ENCODE results near the gene RPL10.
"Not testable (repeated sequence)": the region's sequence is repeated elsewhere in the genome, so short reads cannot be mapped to it uniquely, and the experiment has no call there.

RPL10 gene

DNA sequence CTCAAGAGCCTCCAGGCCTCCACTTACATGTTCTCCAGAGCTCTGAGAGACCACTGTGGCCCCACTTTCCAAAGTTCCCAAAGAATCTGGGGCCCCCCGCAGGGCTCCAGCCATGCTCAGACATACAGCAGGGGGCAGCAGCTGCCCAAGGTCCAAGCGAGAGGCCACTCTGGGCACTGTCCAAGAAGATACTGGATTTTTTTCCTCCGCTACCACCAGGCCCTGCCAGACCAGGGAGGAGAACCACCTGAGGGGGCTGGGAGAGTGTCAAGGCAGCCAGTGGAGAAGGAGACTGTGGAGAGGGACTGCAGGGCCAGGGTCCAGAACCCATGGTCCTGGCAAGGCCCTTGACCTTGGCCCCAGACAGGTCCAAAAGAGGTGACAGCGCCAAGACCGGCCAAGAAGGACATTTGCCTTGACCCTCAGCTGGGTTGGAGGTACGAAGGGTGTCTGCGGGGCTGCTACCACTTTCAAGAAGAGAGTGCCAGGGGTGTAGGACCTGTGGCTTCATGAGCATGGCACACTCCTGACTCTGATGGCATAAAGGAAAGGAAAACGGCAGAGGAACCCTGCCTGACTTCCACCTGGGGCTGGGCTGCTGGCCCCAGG is 13.8 kb upstream of the RPL10 start:
- TF ChIP-seq, protein P1, sequence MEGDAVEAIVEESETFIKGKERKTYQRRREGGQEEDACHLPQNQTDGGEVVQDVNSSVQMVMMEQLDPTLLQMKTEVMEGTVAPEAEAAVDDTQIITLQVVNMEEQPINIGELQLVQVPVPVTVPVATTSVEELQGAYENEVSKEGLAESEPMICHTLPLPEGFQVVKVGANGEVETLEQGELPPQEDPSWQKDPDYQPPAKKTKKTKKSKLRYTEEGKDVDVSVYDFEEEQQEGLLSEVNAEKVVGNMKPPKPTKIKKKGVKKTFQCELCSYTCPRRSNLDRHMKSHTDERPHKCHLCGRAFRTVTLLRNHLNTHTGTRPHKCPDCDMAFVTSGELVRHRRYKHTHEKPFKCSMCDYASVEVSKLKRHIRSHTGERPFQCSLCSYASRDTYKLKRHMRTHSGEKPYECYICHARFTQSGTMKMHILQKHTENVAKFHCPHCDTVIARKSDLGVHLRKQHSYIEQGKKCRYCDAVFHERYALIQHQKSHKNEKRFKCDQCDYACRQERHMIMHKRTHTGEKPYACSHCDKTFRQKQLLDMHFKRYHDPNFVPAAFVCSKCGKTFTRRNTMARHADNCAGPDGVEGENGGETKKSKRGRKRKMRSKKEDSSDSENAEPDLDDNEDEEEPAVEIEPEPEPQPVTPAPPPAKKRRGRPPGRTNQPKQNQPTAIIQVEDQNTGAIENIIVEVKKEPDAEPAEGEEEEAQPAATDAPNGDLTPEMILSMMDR (IDR thresholded peaks at IDR 0.05; ENCODE audit: low read length, missing control alignments): peak; percentile 36
- DNase-seq (ENCODE audit: low read depth): peak; percentile 44
- H3K4me3 ChIP-seq (replicated peaks; ENCODE audit: low read depth, low read length): no peak overlapping the region

DNA sequence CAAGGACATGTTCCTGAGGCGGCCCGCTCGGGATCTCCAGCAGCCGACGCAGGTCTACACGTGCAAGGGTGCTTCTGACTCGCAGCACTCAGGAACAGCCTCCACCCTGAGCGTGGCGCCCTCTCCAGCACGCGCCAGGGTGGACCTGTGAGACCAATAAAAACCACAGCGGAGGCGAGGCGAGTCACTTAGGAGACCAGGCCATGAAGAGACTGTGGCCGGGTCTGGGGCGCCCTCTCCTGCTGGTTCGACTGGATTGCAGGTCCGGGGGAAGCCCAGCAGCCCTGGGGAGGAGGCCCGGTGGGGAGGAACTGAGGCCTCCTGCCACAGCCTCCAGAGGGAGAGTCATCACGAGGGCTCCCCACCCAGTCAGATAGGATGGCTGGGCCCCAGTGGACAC is 10.1 kb upstream of the RPL10 start:
- DNase-seq (ENCODE audit: low read depth); H3K4me3 ChIP-seq (replicated peaks; ENCODE audit: low read depth, low read length): not testable (repeated sequence)

DNA sequence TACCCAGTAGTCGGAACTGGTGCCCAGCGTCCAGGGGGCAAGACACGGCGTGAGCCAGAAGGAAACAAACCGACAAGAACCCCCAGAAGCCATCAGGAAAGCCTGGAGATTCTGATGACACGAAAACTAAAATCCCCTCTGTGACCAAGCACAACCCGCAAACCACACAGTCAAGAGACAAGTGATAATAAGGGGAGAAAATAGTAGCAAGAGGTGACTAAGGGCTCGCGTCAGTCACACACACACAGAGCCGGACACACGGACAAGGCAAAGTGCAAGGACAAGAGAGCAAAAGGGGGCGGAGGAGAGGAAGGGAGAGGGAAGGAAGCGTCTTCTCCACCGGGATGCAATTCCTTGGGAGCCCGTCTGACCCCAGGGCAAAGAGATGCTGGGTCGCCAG is 9.5 kb upstream of the RPL10 start:
- not testable (repeated sequence) for DNase-seq (ENCODE audit: low read depth); H3K4me3 ChIP-seq (replicated peaks; ENCODE audit: low read depth, low read length)

DNA sequence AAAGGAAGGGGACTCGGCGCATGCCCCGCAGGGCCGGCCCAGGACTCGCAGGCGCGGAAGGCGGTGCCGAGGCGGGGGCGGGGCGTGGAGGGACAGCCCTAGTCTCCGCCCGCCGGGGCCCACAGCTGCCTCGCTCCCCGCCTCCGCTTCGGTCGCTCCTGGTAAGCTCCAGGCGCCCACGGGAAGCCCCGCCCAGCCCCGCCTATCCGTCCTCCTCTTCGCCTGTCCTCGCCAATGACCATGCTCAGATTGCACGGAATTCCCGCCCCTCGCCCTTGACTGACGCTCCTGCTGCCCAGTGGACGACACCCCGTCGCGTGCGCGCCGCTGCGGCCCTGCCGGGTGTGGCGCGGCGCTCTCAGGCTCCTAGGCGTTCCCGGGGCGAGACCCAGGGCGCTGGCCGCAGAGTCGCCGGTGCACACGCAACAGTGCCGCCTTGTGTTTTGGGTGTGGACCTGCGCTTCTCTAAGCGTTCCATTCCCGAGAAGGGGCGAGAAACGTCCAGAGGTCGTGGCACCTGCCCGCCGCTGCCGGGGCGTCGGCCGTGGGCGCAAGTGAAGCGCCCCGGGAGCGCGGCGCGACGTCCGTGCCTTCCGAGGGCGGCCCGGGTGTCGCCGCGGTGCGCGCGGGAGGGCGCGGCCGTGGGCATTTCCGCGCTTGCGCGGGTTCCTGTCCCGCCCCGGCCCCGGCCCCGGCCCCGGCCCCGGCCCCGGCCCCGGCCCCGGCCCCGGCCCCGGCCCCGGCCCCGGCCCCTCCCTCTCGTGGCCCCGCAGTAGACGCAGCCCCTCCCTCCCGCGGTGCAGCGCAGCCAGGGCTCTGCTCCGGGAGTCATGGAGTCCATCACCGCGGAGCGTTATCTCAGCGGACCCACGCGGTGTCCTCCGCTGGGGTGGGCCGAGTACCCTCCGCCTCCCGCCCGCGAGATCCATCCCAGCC is 8.1 kb upstream of the RPL10 start:
- H3K4me3 ChIP-seq (replicated peaks; ENCODE audit: low read depth, low read length): peak overlapping the region; percentile 36
- DNase-seq (ENCODE audit: low read depth): not testable (repeated sequence)

DNA sequence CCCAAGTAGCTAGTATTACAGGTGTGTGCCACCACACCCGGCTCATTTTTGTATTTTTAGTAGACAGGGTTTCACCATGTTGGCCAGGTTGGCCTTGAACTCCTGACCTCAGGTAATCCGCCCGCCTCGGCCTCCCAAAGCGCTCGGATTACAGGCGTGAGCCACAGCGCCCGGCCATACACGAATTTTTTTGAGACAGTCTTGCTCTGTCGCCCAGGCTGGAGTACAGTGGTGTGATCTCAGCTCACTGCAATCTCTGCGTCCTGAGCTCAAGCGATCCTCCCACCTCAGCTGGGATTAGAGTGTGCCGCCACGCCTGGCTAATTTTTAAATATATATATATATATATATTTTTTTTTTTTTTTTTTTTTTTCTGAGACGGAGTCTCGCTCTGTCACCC is 1.8 kb upstream of the RPL10 start:
- not testable (repeated sequence) for DNase-seq (ENCODE audit: low read depth); H3K4me3 ChIP-seq (replicated peaks; ENCODE audit: low read depth, low read length)

DNA sequence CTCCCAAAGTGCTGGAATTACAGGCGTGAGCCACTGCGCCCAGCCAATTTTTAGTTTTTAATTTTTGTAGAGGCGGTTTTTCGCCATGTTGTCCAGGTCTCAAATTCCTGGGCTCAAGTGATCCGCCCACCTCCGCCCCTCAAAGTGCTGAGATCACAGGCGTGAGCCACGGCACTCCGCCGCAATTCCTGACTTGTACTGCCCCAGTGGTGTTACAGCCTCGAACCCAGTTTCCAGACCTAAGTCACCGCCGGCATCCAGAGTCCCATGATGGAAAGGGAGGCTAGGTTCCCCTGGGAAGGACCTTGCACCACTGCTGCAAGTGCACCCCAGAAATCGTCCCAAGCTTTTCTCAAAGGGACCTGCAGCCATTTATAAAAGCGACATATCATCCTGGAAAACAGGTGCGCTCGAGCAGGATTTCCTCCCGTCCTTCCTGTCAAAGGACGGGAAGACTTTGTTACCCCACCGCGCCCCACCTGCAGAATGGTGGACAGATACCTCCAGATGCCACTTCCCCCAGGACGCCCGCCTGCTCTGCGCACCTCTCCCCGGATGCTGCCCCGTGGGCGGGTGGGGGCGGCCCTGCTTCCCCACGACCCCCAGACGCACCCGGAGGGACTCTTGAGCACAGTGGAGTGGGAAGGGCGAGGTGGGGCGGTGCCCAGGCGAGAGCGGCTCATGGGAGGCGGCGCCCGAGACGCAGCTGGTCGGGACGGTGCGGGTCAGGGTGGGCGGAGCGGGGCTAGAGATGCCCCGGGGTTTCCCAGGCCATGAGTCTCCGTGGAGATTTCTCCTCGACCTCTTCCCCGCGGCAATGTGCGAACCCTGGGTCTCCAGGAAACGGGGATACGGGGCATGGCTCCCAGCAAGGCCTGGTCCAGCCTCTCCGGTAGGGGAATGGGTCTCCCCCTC is 947 bp upstream of the RPL10 start:
- TF ChIP-seq, protein P1 (IDR thresholded peaks at IDR 0.05; ENCODE audit: low read length, missing control alignments): no peak
- peak overlapping the region; percentile 91 for H3K4me3 ChIP-seq (replicated peaks; ENCODE audit: low read depth, low read length)
- peak; percentile 52 for DNase-seq (ENCODE audit: low read depth)

DNA sequence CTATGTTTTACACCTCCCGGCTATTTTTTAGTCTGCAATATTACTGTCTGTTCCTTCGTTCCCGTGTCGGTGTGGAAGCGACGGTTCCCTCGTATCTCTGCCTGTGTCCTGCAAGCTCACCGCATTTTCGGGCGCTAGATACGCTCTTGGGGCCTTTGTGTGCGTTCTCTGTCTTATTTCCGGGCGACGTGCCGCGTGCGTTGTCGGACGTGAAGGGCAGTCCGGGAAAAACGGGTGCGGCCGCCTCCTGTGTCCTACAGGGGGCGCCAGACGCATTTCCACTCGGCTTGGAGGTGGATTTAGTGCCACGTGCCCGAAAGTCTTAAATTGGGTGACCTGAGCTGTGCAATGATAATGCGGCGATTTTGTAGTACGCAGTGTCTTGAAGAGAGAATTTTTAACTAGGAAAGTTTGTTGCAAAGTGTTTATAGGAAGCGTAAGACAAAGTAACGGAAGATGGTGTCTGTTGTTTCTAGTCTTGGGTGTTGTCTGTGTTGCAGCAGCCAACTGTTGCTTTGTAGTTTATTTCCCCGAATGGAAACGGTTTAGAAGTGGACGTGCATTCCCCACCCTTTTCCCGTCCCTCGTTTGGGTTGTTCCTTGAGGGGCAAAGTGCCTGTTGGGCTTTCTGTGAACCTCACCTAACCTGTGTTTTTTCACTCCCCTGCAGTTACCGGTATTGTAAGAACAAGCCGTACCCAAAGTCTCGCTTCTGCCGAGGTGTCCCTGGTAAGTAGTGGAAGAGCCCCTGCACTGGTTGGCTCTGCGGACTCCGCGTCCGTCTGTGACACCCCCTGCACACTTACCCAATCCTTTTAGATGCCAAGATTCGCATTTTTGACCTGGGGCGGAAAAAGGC is 720 bp downstream of the RPL10 start:
- peak overlapping the region; percentile 91 for H3K4me3 ChIP-seq (replicated peaks; ENCODE audit: low read depth, low read length)
- TF ChIP-seq, protein P1 (IDR thresholded peaks at IDR 0.05; ENCODE audit: low read length, missing control alignments): peak; percentile 59
- DNase-seq (ENCODE audit: low read depth): peak; percentile 84

DNA sequence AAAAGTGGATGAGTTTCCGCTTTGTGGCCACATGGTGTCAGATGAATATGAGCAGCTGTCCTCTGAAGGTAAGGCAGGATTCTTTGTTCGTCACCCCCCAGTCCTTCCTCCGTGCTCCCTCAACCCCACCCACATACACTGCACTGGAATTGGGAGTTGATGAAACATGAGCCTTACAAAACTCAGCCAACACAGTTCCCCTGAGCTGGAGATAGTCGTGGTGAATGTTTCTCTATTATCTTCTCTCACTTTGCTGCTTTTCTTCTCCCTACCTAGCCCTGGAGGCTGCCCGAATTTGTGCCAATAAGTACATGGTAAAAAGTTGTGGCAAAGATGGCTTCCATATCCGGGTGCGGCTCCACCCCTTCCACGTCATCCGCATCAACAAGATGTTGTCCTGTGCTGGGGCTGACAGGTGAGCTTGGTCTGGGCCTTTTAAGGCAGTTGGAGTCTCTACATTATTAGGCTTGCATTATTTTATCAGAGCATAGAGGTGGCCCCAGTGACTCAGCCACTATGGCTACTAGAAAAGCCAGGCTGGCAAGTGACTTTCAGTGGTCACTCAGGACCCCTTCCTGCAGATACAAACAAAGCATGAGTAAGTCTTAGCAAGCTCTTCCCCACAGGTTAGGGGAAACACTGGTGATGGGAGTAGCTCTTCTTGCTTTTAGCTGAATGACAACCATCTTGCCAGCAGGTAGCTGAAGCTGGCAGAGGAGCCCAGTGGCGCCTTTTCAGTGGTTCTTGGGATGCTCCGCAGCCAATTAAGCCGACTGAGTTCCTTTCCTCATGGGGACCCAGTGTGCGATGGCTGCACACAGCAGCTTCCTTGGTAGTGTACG is 1.6 kb downstream of the RPL10 start:
- TF ChIP-seq, protein P1 (IDR thresholded peaks at IDR 0.05; ENCODE audit: low read length, missing control alignments): no peak
- H3K4me3 ChIP-seq (replicated peaks; ENCODE audit: low read depth, low read length): peak overlapping the region; percentile 91
- no peak for DNase-seq (ENCODE audit: low read depth)

DNA sequence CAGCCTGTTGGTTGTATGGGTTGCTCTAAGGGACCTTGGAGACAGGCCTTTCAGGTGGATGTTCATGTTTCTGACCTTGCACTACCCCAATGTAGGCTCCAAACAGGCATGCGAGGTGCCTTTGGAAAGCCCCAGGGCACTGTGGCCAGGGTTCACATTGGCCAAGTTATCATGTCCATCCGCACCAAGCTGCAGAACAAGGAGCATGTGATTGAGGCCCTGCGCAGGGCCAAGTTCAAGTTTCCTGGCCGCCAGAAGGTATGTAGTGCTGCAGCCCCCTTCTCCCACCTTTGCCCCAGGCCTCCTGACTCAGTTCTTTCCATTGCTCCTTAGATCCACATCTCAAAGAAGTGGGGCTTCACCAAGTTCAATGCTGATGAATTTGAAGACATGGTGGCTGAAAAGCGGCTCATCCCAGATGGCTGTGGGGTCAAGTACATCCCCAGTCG is 2.2 kb downstream of the RPL10 start:
- peak overlapping the region; percentile 91 for H3K4me3 ChIP-seq (replicated peaks; ENCODE audit: low read depth, low read length)
- DNase-seq (ENCODE audit: low read depth): not testable (repeated sequence)

Data from fibroblast of pulmonary artery (primary cell).